DND-41 (cell line): ENCODE data around the gene TIPRL.

Source experiments
- CTCF ChIP-seq: IDR thresholded peaks from 2 replicates; pipeline ENCODE4 v1.5.1; 2012; ENCODE audit warnings: borderline replicate concordance, low read length, moderate library complexity, mild to moderate bottlenecking; ENCODE audit not compliant: poor library complexity, severe bottlenecking; ENCODE audit errors: extremely low read depth
- EZH2 ChIP-seq: IDR thresholded peaks from 3 replicates; pipeline ENCODE4 v1.6.1; 2012; ENCODE audit warnings: borderline replicate concordance, low read depth, mild to moderate bottlenecking, moderate library complexity, low read length, inconsistent platforms; ENCODE audit not compliant: severe bottlenecking

GRCh38 chr1:168178638-168179437 lies at the start of gene TIPRL:
- TF ChIP-seq CTCF (peak; percentile 60), EZH2 (no peak)
